HepG2 (cell line): ENCODE results near the gene CD151. TPM values are rescaled to one million over a fixed set of nuclear protein-coding genes. Genes with fewer than 3 reads are reported as not detected.
A peak's percentile ranks its signal among the peaks of the same experiment; 100 is the strongest.

Source experiments
- HNRNPK ChIP-seq: fragments of 200-400 bp; formaldehyde crosslinking; IDR thresholded peaks from 2 replicates; pipeline ENCODE4 v1.6.1; 2018; ENCODE audit warnings: low read length, low read depth, moderate library complexity, mild to moderate bottlenecking; ENCODE audit not compliant: poor library complexity, severe bottlenecking
- HOXD1 ChIP-seq: sonication (generic); formaldehyde crosslinking; IDR thresholded peaks from 2 replicates; pipeline ENCODE4 v1.5.0; 2020; ENCODE audit warnings: missing genetic modification reagents
- JUND ChIP-seq: sonication (generic); formaldehyde crosslinking; IDR thresholded peaks from 2 replicates; pipeline ENCODE4 v1.8.0; 2022; ENCODE audit warnings: mild to moderate bottlenecking, missing genetic modification reagents
- NCOA2 ChIP-seq: sonication (generic); formaldehyde crosslinking; IDR thresholded peaks from 2 replicates; pipeline ENCODE4 v1.8.0; 2022; ENCODE audit warnings: inconsistent platforms
- PHF21A ChIP-seq: sonication (generic); formaldehyde crosslinking; IDR thresholded peaks from 2 replicates; pipeline ENCODE4 v1.5.0; 2020; ENCODE audit warnings: mild to moderate bottlenecking, missing genetic modification reagents
- RAD21 ChIP-seq: fragments of 450-650 bp; formaldehyde crosslinking; IDR thresholded peaks from 2 replicates; pipeline ENCODE4 v1.5.0; 2020; ENCODE audit warnings: mild to moderate bottlenecking
- SNAPC2 ChIP-seq: sonication (generic); formaldehyde crosslinking; IDR thresholded peaks from 2 replicates; pipeline ENCODE4 v1.8.1; 2022; ENCODE audit warnings: mild to moderate bottlenecking, missing genetic modification reagents
- ZBTB42 ChIP-seq: sonication (generic); formaldehyde crosslinking; IDR thresholded peaks from 2 replicates; pipeline ENCODE4 v1.5.0; 2020; ENCODE audit warnings: mild to moderate bottlenecking, missing genetic modification reagents
- ZNF24 ChIP-seq: fragments of 450-650 bp; IDR thresholded peaks from 2 replicates; pipeline ENCODE4 v1.6.1; 2017; ENCODE audit warnings: antibody characterized with exemption, mild to moderate bottlenecking
- ZNF781 ChIP-seq: sonication (generic); formaldehyde crosslinking; IDR thresholded peaks from 2 replicates; pipeline ENCODE4 v1.5.1; 2020; ENCODE audit warnings: borderline replicate concordance, mild to moderate bottlenecking, missing genetic modification reagents; ENCODE audit errors: not compliant biosample characterization
- ZNF782 ChIP-seq: sonication (generic); formaldehyde crosslinking; IDR thresholded peaks from 2 replicates; pipeline ENCODE4 v1.4.0; 2020; ENCODE audit warnings: missing genetic modification reagents, mild to moderate bottlenecking, borderline replicate concordance
- ZNF792 ChIP-seq: IDR thresholded peaks from 2 replicates; pipeline ENCODE4 v1.6.1; 2016
- polyA plus RNA-seq, 8 experiments: library from polyadenylated mRNA; depleted of rRNA in 3 of 8; stranded (reverse) in 7 of 8; unstranded in 1 of 8; fragments of >200 nt; fragmentation: Illumina TruSeq in 4 of 8; extraction: Trizol in 4 of 8; gene quantifications; 2 replicates each; pipeline versions ENCODE4 v1.2.1 to v1.2.3, GENCODE V29; 2011 to 2016; ENCODE audit warnings: low read depth in 4 of 8, missing spikeins in 1 of 8, mixed read lengths in 1 of 8; ENCODE audit not compliant: insufficient read depth in 1 of 8
- total RNA-seq, 5 experiments: library from RNA; depleted of rRNA; stranded (reverse); fragments of >200 nt; fragmentation: Illumina TruSeq; extraction: Trizol; gene quantifications; 2 replicates each; pipeline ENCODE4 v1.2.3, GENCODE V29; 2016; ENCODE audit warnings: low read depth in 1 of 5
- TF ChIP-seq, protein P1 (sequence below): IDR thresholded peaks from 2 replicates; pipeline ENCODE4 v1.6.1; 2018; ENCODE audit warnings: missing genetic modification reagents, mild to moderate bottlenecking, missing compliant biosample characterization
- TF ChIP-seq, protein P2 (sequence below): IDR thresholded peaks from 2 replicates; pipeline ENCODE4 v1.6.1; 2012; ENCODE audit warnings: low read length, improper control_type of control experiment
- TF ChIP-seq, protein P3 (sequence below), 2 experiments: fragments of 450-650 bp in 1 of 2; sonication (generic) in 1 of 2; formaldehyde crosslinking in 1 of 2; IDR thresholded peaks; 2 replicates each; pipeline versions ENCODE4 v1.6.1 to v1.8.0; 2016 to 2022; ENCODE audit warnings: antibody characterized with exemption in 1 of 2, mild to moderate bottlenecking in 1 of 2, missing genetic modification reagents in 1 of 2

The CD151 gene
- total and polyA plus RNA-seq, 2 of the 13 experiments (the other 11 are each of a cell fraction or from before 2014, with no cell fraction given): 125 to 197 TPM

DNA sequence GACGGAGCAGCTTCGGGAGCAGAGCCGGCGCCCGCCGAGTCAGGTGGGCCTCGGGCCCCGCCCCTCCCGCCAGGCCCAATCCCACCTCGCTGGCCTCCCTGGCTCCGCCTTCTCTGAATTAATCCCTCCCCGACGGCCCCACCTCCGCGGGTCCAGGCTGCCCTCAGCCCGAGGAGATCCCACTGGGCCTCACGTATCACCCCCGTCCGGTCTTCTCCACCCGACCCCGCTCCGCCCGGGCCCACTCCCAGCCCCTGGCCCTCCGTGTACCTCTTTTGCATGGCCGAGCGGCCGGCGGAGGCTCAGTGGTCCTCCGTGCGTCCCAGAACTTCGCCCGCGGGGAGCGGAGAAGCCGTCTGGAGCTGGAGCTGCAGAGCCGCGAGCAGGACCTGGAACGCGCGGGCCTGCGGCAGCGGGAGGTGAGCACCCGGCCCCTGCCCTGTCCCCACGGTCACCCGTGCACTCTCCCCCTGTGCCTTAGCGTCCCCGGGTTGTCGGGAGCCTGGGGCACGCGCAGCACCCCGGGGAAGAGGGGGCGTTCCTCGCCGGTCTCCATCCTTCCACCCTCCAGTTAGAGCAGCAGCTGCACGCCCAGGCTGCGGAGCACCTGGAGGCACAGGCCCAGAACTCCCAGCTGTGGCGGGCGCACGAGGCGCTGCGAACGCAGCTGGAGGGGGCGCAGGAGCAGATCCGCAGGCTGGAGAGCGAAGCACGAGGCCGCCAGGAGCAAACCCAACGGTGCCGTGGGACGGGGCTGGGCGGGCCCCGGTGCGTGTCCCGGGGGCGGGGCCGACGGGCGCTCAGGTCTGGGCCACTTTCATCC, 2.2 kb upstream of the CD151 start (continued):
- no peak for TF ChIP-seq ZNF781 (CRISPR knock-in tag)
- TF ChIP-seq, protein P1, sequence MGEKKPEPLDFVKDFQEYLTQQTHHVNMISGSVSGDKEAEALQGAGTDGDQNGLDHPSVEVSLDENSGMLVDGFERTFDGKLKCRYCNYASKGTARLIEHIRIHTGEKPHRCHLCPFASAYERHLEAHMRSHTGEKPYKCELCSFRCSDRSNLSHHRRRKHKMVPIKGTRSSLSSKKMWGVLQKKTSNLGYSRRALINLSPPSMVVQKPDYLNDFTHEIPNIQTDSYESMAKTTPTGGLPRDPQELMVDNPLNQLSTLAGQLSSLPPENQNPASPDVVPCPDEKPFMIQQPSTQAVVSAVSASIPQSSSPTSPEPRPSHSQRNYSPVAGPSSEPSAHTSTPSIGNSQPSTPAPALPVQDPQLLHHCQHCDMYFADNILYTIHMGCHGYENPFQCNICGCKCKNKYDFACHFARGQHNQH (CRISPR knock-in tag): 0 out of 2 replicates have a peak, but pooled peaks have one; percentile 15
- TF ChIP-seq HNRNPK: no peak
- TF ChIP-seq NCOA2 (CRISPR knock-in tag): no peak
- TF ChIP-seq ZBTB42: no peak
- TF ChIP-seq SNAPC2 (CRISPR knock-in tag): no peak
- TF ChIP-seq, protein P2, sequence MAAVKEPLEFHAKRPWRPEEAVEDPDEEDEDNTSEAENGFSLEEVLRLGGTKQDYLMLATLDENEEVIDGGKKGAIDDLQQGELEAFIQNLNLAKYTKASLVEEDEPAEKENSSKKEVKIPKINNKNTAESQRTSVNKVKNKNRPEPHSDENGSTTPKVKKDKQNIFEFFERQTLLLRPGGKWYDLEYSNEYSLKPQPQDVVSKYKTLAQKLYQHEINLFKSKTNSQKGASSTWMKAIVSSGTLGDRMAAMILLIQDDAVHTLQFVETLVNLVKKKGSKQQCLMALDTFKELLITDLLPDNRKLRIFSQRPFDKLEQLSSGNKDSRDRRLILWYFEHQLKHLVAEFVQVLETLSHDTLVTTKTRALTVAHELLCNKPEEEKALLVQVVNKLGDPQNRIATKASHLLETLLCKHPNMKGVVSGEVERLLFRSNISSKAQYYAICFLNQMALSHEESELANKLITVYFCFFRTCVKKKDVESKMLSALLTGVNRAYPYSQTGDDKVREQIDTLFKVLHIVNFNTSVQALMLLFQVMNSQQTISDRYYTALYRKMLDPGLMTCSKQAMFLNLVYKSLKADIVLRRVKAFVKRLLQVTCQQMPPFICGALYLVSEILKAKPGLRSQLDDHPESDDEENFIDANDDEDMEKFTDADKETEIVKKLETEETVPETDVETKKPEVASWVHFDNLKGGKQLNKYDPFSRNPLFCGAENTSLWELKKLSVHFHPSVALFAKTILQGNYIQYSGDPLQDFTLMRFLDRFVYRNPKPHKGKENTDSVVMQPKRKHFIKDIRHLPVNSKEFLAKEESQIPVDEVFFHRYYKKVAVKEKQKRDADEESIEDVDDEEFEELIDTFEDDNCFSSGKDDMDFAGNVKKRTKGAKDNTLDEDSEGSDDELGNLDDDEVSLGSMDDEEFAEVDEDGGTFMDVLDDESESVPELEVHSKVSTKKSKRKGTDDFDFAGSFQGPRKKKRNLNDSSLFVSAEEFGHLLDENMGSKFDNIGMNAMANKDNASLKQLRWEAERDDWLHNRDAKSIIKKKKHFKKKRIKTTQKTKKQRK: no peak
- TF ChIP-seq HOXD1 (CRISPR knock-in tag): 0 out of 2 replicates have a peak, but pooled peaks have one; percentile 19
- no peak for TF ChIP-seq ZNF792 (CRISPR knock-in tag)
- TF ChIP-seq PHF21A: peak; percentile 18; the same call in 1 of the 2 replicates
- no peak for TF ChIP-seq JUND (CRISPR knock-in tag)
- TF ChIP-seq ZNF782: no peak
- TF ChIP-seq ZNF24: no peak
- TF ChIP-seq RAD21 (CRISPR knock-in tag): peak; percentile 18; the same call in 1 of the 2 replicates
- TF ChIP-seq, protein P3, sequence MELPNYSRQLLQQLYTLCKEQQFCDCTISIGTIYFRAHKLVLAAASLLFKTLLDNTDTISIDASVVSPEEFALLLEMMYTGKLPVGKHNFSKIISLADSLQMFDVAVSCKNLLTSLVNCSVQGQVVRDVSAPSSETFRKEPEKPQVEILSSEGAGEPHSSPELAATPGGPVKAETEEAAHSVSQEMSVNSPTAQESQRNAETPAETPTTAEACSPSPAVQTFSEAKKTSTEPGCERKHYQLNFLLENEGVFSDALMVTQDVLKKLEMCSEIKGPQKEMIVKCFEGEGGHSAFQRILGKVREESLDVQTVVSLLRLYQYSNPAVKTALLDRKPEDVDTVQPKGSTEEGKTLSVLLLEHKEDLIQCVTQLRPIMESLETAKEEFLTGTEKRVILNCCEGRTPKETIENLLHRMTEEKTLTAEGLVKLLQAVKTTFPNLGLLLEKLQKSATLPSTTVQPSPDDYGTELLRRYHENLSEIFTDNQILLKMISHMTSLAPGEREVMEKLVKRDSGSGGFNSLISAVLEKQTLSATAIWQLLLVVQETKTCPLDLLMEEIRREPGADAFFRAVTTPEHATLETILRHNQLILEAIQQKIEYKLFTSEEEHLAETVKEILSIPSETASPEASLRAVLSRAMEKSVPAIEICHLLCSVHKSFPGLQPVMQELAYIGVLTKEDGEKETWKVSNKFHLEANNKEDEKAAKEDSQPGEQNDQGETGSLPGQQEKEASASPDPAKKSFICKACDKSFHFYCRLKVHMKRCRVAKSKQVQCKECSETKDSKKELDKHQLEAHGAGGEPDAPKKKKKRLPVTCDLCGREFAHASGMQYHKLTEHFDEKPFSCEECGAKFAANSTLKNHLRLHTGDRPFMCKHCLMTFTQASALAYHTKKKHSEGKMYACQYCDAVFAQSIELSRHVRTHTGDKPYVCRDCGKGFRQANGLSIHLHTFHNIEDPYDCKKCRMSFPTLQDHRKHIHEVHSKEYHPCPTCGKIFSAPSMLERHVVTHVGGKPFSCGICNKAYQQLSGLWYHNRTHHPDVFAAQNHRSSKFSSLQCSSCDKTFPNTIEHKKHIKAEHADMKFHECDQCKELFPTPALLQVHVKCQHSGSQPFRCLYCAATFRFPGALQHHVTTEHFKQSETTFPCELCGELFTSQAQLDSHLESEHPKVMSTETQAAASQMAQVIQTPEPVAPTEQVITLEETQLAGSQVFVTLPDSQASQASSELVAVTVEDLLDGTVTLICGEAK (IDR thresholded peaks at IDR 0.05): no peak
- TF ChIP-seq, protein P3 (CRISPR knock-in tag; IDR thresholded peaks at IDR 0.05): peak; percentile 37; the same call in 1 of the 2 replicates
